Amniotic epithelial cell (primary cell): ENCODE results near the gene ZC3H6.
"Not testable (repeated sequence)": the region's sequence is repeated elsewhere in the genome, so short reads cannot be mapped to it uniquely, and the experiment has no call there.

Experiments used
- DNase-seq: peaks from one replicate; pipeline ENCODE4 v3.0.0-alpha.2; 2010; ENCODE audit warnings: low read depth

ZC3H6 gene

DNA sequence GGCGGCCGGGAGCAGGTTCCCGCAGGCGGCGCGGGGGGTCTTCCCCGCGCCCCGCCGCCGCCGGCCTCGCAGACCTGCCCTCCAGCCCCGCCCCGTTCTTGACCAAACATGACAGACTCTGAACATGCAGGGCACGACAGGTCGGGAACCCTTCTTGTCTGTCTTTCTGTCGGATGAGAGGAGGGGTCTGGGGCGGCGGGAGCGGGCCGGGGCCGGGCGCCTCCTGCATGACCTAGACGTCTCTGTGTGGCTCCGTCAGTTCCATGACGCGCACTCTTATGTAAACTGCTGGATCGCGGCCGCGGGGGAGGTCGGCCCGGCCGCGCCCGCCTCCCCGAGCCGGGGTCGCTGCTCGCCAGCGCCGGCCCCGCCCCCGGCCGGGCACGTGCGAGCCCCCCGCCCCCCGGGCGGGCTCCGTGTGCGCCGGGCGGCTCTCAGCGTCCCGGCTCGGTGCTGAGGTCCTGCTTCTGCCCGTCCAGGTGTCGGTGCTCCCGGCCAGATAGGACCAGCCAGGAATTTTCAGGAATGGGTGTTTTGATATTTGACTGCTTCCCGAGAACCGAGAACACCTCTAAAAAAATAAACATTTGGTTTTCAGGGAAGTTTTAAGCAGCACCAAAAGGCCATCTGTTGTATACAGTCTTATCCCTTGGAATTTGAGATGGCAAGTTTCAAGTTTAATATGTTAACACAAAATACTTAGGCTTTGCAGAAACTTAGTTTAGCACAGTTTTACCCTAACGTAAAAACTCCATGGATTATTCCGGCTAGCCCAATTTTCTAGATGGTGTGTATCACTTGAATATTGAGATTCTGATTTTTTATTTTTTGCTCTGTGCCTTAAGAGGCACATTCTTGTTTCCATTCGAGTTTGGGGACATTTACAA, 733 bp downstream of the ZC3H6 start:
- peak; percentile 84 for DNase-seq

DNA sequence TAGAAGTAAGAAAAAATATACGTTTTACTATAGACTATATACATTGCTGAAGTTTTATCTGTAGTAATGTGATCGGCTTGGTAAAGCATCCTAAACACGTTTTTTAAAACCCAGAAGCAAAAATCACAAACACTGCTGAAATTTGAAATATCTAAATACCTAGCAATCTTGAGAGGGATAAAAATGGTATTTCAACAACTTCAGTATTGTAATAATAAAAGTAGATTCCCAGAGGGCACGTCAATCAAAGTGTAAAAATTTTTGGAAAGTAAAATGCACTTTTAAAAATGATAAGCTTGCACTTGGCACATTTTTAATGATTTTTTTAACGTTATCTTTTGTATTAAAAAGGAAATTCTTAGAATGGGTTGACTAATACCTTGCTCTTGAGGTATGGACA, 1.6 kb downstream of the ZC3H6 start:
- no peak for DNase-seq

DNA sequence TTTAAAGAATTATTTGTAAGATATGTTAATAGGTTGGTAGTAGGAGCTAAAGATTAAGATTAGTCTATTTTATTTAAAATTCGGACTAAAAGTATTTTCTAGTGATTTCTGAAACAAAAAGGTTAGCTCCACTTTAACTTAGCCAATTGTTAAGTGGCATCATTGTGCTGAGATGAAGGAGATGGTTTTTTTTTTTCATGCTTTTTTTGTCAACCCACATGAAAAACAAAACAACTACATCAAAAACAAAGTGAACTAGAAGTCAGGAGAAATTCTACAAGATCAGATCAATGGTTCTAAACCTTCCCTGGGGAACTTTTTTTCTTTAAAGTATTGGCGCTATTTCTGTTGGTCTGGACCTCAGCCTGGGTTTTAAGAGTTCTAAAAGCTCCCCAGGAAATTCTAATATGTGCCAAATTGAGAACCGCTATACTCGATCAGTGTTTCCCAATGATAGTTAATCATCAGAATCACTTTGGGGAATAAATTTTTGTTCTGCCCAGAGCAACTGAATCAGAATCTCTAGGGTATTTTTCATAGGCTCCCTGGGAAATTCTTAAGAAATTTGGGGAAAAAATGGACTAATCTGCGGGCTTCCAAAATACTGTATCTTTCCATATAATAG, 2.3 kb downstream of the ZC3H6 start:
- DNase-seq: no peak

DNA sequence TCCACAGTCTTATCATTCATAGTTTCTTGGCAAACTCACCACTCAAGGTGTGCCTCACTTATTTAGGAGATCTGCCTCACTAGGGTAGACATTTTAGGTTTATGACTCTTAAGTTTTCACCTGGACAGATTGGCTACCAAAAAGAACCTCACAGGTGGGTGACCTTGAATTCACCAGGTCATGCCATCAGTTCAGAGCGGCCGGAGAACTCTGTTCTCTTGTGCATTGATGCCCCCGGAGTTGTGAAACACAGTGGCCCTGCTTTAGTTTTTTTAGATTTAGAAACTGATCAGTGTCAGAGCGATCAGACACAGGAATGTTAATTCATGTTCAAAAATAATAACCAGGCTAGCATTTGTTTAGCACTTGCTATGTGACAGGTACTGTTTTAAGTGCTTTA, 6.7 kb downstream of the ZC3H6 start:
- not testable (repeated sequence) for DNase-seq

DNA sequence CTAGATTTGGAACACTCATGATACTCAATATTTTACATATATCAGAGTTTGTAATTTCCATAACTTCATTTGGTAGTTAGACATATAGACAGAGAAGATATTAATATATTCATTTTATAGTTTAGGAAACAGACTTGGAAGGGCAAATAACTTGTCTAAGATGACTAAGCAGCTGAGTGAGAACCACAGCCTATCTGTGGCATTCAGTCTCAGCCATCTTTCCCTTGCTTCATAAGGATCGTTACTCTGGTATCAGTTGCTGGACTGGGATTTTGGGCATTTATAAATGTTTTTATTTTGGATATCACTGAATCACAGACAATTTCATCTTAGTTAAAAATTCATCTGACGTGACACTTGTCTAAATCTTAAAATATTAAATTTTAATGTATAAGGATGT, 8.1 kb downstream of the ZC3H6 start:
- peak; percentile 58 for DNase-seq

DNA sequence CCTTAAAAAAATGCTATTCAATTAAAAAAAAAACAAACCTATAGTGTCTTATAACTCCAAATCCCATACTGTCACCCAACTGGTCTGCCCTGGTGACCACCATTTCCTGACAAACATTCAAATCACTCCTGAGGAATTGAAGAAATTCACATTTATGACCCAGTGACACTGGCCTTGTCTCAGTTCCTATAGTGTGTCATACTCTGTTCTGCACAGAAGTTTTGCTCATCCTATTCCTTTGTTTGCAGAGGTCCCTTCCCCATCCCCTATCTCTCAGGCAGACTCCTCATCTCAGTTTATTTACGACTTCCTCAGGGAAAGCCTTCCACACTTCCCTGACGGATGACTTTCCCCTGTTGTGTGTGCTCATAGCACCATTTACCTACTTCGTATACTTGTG, 14.7 kb downstream of the ZC3H6 start:
- peak; percentile 24 for DNase-seq

DNA sequence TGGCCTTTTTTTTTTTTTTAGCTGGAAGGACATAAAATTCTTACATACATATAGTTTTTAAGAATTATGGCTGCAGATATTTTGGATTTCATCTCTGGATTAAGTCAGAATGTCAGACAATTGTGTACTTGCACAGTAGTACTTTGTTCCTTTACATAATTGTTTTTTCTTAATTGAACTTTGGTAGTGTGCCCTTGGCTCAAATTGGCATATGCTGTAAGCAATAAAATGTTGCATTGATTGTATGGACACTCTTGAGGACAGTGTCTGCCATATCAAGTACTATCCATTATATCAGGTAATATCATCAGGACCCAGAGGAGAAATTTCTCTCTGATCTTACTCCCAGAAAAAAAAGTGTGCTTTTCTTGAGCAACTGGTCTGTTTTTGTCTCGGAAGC, 15.3 kb downstream of the ZC3H6 start:
- no peak for DNase-seq

DNA sequence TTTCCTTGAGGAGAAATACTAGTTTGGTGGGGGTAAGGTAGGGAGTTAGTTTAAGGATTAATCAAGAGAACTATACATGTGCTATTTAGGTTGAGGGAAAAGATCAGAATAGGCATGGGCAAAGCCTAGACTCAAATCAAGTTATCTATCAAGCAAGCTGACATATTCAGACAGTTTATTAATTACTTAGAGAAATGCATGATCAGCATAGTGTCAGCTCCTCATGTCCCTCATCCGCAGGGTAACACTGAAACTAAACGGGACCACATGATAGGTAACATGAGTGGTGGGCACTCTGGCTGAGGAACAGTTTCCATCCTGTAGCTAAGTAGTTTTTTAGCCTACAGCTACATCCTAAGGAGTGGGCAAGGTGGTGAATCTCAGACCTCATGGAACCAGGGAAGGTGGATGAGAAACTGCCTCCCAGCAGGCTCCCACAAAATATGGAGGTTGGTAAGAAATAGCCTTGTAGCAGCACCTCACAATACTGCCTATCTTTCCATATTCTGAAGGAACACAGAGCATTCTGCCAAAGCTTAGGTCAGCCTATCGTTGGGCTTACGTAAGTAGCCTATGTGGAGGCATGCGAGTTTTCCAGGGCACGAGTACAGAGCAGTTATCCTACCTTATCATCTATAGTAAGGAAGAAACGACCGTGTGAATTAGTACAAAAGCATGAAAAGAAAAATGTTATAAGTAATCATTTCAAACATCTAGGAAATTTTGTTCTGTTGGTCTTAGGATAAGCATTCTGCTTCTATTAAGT, 18.4 kb downstream of the ZC3H6 start:
- peak; percentile 43 for DNase-seq

DNA sequence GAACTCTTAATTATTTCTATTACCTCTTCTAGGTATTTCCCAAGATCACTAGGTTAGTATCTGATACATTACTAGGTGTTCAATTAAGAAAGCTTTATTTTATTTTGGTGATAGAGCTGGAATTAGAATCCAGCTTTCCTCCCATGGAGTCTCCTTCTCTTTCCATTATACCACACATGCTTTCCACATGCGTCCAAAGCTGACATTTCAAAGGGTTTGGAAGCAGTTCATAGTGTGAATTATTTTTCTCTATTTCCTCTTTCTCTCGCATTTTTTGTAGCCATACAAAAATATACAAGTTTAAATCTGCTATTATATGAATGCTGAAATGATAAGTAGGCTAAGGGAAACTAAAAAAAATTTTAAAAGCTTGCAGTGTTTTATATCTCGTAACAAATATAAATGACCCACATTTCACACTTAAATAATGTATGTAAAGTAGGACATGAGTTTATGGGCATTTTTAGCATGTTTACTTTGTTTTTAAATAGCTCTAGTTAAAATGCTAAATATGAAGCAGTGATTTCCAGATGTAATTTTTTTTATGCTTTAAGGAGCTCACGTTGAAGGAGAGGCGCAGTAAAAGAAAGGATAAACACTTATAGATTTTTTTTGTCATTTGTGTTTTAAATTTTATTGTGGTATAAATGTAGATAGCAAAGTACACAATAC, 20.1 kb downstream of the ZC3H6 start:
- DNase-seq: no peak

DNA sequence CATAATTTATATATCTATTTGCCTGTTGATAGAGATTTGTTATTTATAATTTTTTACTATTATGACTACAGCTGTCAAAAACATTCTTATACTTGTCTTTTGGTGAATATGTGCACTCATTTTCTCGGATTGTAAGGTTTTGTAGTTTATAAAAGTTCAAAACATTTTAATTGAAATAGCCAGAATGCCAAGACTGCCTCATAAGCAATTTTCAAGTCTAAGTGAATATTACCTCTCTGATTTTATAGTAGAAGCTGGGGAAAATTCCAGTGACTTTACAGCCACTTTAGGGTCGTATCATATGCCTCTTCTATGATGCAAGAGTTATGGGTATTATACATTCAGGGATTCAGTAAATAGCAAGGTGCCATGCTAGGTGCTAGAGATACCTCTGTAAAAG, 21.0 kb downstream of the ZC3H6 start:
- no peak for DNase-seq

DNA sequence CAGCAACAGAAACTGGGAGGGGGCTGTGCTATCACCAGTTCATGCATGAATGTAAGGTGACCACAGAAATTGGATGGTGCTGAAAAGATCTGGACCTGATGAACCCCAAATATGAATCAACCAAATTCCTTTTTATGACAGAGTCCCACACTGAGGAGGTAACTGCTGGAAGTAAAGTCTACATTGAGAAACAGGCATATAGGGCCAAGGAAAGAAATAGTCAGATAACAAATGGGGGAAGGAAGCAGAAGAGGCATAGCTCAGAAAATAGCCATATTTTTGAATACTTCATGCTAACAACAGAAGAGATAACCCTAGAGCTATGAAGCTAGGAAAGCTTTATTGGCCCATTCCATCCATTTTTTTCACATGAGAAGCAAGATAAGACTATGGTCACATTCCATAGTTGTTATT, 25.8 kb downstream of the ZC3H6 start:
- peak; percentile 98 for DNase-seq

DNA sequence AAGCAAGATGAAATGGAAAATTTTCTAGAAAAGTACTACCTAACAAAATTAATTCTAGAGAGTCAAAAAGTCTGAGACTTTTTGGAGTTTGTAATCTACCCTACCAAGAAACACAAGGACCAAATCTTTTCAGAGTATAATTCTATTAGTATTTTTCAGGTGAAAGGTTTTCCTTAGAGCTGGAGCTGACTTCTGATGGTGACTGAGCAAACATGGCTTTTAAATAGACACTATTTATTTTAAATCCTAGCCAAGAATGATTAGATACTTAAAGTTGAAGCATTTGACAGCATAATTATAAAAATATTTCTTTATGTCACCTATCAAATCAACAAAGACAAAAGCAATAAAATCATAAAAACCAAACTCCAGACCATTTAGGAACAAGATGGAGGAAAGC, 26.6 kb downstream of the ZC3H6 start:
- DNase-seq: no peak

DNA sequence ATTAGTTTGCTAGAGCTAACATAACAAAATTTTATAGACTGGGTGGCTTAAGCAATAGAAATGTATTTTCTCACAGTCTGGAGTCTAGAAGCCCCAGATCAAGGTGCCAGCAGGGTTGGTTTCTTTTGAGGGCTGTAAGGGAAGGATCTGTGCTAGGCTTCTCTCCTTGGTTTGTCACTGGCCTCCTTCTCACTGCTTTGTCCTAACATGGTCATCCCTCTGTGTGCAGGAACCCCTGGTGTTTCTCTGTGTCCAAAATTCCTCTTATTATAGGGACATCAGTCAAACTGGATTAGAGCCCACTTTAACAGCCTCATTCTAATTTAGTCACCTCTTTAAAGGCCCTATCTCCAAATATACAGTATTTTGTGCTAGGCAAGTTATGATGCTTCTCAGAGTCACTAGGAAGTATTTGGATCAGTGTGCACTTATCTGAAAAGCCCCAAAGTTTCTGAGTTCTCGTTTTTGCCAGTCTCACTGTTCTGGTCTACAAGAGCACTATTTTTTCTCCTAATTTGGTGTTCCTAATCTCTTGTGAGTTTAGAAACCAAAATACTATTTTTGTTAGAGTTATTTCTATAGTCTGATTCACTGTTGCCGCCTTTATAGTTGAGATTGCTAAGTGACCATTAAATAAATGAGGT, 29.0 kb downstream of the ZC3H6 start:
- no peak for DNase-seq

DNA sequence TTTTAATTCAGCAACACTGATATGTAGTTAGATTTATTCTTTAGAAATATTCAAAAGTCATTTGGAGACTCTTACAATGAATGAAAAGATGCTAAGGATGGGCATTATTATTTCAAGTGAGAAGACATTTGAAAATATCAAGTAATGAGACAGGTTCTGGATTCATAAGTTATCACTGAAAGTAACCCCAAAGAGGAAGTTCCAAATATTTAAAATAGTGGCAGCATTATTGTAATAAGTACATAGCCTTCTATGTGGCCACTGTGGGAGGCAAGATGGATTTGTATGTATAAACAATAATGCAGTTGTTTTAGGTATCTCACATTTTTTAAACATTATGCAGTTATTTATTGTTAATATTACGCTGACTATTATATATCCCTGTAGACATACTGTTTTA, 29.7 kb downstream of the ZC3H6 start:
- DNase-seq: peak; percentile 26

DNA sequence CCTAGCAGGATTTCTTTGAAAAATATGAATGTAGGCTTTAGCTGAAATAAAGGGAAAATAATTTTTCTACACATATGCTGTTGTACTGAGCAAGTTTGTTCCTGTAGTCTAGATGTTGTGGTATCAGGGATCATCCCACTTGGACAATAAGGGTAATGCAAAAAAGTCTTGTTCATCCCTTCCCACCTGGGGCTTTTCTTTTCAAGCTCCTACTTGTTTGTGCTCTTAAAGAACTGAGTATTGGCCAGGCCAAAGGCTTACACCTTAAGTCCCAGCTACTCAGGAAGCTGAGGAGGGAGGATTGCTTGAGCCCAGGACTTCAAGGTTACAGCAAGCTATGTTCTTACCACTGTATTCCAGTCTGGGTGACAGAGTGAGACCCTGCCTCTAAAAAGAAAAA, 35.5 kb downstream of the ZC3H6 start:
- DNase-seq: no peak

DNA sequence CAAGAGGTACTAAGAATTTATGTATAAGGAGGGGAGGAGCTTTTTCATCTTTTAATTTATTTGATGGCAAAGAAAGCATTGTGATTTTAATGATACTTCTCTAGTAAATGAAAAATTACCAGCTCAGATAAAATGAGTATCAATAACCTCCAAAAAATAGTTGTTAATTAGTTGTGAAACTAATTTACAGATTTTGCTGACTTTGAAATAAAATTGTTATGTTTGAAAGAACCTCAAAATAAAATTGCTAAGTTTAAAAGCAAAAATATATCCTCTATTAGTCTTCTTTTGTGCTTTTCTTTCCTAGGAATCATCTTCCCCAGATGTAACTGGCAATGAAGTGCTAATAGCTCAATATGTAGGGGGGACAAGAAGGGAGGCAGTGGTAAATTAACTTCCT, 36.5 kb downstream of the ZC3H6 start:
- no peak for DNase-seq

DNA sequence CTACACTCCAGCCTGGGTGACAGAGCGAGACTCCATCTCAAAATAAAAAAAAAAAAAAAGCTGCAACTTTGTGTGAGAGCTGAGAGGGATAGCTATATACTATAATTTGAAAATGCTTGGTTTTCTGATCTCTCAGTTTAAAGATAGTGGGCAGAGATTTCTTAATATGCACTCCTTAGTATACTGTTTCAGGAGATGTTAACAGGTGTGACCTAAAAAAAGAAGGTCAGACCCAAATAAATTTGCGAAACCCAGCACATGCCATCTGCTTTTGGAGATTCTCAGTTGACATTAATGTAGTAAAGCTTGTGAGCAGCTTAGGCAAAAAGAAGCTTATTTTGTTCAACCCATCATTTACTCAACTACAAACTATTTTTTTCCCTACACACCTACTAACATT, 37.4 kb downstream of the ZC3H6 start:
- DNase-seq: no peak

DNA sequence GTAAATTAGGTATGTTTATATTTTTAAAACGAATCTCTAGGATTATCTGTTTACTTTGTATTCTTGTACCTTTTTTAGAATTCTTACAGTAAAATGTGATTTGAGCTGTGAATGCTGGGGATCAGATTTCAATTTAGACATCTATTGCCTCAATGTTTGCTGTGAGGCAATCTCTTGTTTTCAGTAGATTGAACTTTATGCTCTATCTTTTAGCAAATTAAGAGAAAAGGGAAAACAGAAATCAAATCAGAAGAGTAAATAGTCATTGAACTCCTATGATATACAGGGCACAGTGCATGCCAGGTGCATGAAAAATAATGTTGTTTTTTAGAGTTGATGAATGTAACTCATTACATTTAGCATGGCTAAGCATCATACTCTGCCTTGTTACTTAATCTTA, 39.5 kb downstream of the ZC3H6 start:
- DNase-seq: peak; percentile 15

DNA sequence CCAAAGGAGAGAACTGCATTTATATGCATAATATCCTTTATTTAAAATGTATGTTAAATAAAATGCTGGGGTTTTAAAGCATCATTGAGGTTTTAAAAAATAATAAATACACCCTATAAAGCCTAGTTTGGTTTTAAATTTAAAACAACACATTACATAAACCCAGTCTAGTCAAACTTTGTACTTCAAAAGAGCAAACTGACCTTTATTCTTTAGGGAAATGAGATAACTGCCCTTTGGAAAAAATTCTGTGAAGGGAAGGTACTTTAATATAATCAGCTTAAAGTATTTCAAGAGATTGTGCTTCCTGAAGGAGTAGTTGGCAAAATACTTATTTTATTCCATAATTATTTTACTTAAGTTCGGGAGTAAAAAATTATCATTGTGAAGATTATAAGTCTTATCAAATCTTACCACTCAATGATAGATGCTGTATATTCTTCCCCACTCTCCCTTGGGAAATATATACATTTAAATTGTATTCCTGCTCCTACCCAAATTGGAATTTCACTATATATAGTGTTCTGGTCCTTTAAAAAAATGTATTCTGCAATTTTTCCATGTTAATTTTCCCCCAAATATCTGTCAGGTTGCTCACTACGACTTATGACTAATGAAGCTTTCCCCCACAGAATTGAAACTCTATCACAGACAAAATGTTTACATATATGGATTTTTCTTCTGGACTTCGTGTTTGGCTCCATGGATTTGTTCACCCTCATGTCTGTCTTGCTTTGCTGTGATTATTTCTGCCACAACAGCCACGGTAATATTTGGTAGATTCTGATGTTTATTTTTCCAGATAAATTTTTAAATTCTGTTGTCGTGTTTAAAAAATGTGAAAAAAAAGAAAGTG, 42.1 kb downstream of the ZC3H6 start:
- peak; percentile 40 for DNase-seq

DNA sequence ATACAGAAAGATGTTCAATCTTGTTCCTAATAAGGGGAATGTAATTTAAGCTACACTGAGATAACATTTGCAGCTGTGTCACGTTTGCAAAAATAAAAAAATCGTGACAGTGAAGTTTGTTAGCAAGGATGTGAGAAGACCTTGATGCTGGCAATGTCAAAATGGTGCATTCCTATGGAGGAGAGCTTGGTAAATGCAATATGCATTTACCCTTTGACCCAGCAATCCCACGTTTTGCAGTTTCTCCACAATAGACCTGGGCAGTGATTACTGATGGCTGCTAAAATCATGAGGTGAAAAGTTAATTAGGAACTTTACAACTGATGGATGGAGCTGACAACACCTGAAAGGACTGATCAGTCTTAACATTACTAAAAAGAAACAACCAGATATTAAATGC, 43.1 kb downstream of the ZC3H6 start:
- no peak for DNase-seq
